Stimulated activated CD4-positive, alpha-beta T cell treated with anti-CD3 and anti-CD28 coated beads, Interleukin-4, amount 100 ng/mL, for 4 hours (primary cell): ENCODE data around the gene DNAJC15.
A peak's percentile ranks its signal among the peaks of the same experiment; 100 is the strongest.
"Not testable (repeated sequence)": the region's sequence is repeated elsewhere in the genome, so short reads cannot be mapped to it uniquely, and the experiment has no call there.

Experiments used
- DNase-seq, 2 experiments: peaks; one replicate each; pipeline ENCODE4 v3.0.0-alpha.2; 2020

DNAJC15 gene

GRCh38 chr13:43023289-43023963, at the start of gene DNAJC15:
Gene DNAJC15, plus strand, starts transcription at chr13:43023586. Its CDS starts 41 bp downstream, at chr13:43023627.
- peak; percentile 75 for DNase-seq

GRCh38 chr13:42976066-42976465, 47.3 kb upstream of the DNAJC15 start:
- DNase-seq = no peak

- DNase-seq = no peak
These were observed 46.1 kb upstream of the DNAJC15 start for GRCh38 chr13:42977219-42977659.

GRCh38 chr13:42981317-42981716, 42.1 kb upstream of the DNAJC15 start:
- no peak for DNase-seq

- DNase-seq = no peak
These were observed 41.5 kb upstream of the DNAJC15 start for GRCh38 chr13:42981853-42982252.

- no peak for DNase-seq
These were observed 39.4 kb upstream of the DNAJC15 start for GRCh38 chr13:42984026-42984425.

- DNase-seq = no peak
These were observed 38.7 kb upstream of the DNAJC15 start for GRCh38 chr13:42984691-42985090.

GRCh38 chr13:42985312-42986175, 37.8 kb upstream of the DNAJC15 start:
- DNase-seq = no peak

GRCh38 chr13:42986176-42986574, 37.2 kb upstream of the DNAJC15 start:
- no peak for DNase-seq

GRCh38 chr13:42990291-42991232, 32.8 kb upstream of the DNAJC15 start:
- DNase-seq = no peak

- not testable (repeated sequence) for DNase-seq
These were observed 32.0 kb upstream of the DNAJC15 start for GRCh38 chr13:42991233-42991897.

- DNase-seq = peak; percentile 60 to 85
These were observed 31.3 kb upstream of the DNAJC15 start, which contains the start of gene EPSTI1 for GRCh38 chr13:42991898-42992763. Gene EPSTI1, minus strand, starts transcription at chr13:42992241. Its CDS starts 76 bp downstream, at chr13:42992165.

GRCh38 chr13:42992764-42993122, 30.6 kb upstream of the DNAJC15 start:
- peak in 1 of 2 experiments; percentile 4 for DNase-seq

- DNase-seq = no peak
These were observed 28.5 kb upstream of the DNAJC15 start for GRCh38 chr13:42994878-42995277.

GRCh38 chr13:42996584-42996983, 26.8 kb upstream of the DNAJC15 start:
- DNase-seq = no peak

GRCh38 chr13:42997381-42997780, 26.0 kb upstream of the DNAJC15 start:
- DNase-seq = no peak

- DNase-seq = no peak
These were observed 23.9 kb upstream of the DNAJC15 start for GRCh38 chr13:42999491-42999890.

- no peak for DNase-seq
These were observed 22.7 kb upstream of the DNAJC15 start for GRCh38 chr13:43000676-43001075.

GRCh38 chr13:43002021-43002420, 21.4 kb upstream of the DNAJC15 start:
- no peak for DNase-seq

GRCh38 chr13:43003010-43003409, 20.4 kb upstream of the DNAJC15 start:
- DNase-seq = no peak

GRCh38 chr13:43003729-43004128, 19.7 kb upstream of the DNAJC15 start:
- no peak for DNase-seq
